GM12892 (cell line): ENCODE results near the gene CFAP46.

Experiments used
- POLR2A ChIP-seq: IDR thresholded peaks from 2 replicates; pipeline ENCODE4 v1.6.1; 2011; ENCODE audit warnings: low read depth, low read length, control low read depth
- POLR2AphosphoS5 ChIP-seq: IDR thresholded peaks from 2 replicates; pipeline ENCODE4 v1.6.1; 2011; ENCODE audit warnings: low read depth, low read length, control low read depth
- TAF1 ChIP-seq: IDR thresholded peaks from 2 replicates; pipeline ENCODE4 v1.6.1; 2011; ENCODE audit warnings: low read depth, mild to moderate bottlenecking, control low read depth, low read length, borderline replicate concordance

GRCh38 chr10:132788180-132788830 is 154.1 kb downstream of the CFAP46 start:
- TF ChIP-seq POLR2A (no peak), POLR2AphosphoS5 (no peak), TAF1 (no peak)
